Activated effector memory CD4-positive, alpha-beta T cell treated with anti-CD3 and anti-CD28 coated beads, Interleukin-2, amount 50 U/mL, for 16 hours (primary cell): Measurements from ENCODE around the gene CD34.
A peak's percentile ranks its signal among the peaks of the same experiment; 100 is the strongest.
"Not testable (repeated sequence)": the region's sequence is repeated elsewhere in the genome, so short reads cannot be mapped to it uniquely, and the experiment has no call there.

Experiments used
- DNase-seq: peaks from one replicate; pipeline ENCODE4 v3.0.0-alpha.2; 2020

CD34 gene

DNA sequence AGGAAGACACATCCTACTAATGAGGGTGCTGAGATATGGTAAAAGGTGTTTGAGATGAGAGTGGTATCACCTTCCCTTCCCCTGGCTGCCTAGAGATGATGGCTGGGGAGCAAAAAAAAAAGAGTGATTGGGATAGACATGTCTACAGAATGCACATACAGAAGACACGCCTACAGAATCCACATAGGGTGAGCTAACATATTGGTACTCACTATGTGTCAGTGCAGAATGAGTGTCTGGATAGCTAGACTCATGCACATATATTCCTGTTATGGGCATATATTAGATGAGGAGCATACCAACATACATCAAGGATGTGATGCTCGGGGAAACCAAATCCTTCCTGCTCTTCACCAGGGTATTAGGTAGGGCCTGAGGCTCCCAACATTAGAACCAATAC lies 16.2 kb downstream of the CD34 start:
- no peak for DNase-seq

DNA sequence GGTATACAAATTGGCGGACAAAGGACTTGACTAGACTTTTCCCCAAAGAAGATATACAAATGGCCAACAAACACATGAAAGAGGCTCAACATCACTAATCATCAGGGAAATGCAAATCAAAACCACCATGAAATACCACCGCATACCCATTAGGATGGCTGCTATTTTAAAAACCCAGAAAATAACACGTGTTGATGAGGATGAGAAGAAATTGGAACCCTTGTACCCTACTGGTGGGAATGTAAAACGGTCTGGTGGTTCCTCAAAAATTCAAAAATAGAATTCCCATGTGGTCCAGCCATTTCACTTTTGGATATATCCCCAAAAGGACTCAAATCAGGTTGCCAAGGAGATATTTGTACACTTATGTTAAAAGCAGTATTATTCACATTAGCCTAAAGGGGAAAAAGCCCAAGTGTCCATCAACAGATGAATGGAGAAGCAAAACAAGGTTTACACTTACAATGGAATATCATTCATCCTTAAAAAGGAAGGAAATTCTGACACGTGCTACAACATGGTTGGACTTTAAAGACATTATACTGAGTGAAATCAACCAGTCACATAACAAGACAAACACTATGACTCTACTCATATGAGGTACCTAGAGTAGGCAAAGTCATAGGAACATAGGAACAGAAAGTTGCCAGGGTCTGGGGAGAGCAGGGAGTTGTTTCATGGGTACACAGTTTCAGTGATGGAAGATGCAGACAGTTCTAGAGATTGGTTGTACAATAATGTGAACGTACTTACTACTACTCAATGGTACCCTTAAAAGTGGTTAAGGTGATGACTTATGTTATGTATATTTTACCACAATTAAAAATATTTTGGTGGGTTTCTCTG lies 17.0 kb downstream of the CD34 start:
- no peak for DNase-seq

DNA sequence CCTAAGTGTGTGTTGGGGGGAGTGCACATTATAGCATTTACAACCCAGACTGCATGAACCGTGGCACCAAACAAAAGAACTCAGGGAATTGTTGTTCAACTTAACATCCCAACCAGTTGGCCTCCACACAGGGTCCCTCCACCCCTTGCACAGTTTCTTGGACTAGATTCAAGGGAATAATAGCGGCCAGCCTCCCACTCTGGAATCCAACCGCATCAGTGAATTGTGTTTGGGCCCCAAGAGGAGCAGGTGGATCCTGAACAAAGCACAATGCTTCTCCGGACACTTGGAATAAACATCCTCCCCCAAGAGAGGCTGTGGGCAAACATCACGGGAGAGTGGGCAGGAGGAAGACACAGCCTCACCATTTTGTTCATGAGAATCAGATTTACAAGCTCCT lies 18.2 kb downstream of the CD34 start:
- no peak for DNase-seq

DNA sequence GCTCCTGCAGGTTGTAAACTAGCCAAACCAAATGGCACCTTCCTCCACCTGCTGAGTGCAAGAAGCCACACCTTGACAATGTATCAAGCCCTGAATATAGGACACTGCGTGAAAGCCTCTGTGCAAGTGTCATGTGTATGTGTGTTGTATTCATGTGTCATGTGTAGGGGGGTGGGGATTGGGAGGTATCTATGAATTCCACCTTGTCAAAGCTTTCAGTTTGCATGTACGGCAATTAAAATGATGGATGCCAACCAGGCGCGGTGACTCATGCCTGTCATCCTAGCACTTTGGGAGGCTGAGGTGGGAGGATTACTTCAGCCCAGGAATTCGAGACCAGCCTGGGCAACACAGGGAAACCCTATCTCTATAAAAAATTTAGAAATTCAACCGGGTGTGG lies 19.8 kb downstream of the CD34 start:
- DNase-seq: no peak

DNA sequence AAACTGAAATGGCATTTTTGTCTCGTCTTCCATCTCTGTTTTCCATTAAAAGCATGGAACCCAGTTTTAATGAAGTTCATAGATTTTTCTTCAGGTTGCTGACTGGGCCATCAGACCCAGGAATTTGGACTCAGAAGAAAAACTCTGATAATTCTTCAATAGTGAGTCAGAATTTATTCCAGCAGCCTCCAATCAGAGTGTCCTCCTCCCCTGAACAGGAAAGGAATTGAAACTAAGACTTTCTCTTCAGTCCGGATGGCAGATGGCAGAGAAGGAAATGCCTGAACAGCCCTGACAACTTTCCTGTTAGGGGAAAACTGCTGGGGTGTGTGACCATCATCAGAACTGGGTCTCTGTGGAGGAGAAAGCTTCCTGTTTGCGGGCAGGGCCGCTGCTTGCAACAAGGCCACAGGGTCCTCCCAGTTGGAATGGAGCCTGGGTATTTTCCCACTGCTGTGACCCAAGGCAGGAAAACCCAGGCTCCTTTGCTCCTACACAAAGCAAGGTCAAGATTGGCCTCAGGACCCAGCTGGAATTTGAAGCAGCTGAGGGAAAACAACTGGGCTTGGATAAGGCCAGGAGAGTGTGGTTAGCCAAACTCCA lies 20.7 kb downstream of the CD34 start:
- no peak for DNase-seq

DNA sequence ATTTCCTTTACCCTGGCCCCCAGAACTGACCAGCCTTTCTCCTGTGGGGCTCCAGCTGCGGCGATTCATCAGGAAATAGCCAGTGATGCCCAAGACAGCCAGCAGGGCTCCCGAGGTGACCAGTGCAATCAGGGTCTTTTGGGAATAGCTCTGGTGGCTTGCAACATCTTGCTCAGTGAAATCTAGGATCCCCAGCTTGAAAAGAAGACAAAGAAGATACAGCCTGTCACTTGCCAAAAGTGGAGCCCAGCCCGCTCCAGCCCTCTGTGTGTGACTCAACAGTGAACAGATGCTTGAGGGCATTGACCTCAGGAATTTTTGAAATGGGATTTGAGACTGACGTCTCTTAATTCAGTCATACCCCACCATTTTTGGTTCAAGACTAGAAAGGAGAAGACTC lies 22.3 kb downstream of the CD34 start:
- no peak for DNase-seq

DNA sequence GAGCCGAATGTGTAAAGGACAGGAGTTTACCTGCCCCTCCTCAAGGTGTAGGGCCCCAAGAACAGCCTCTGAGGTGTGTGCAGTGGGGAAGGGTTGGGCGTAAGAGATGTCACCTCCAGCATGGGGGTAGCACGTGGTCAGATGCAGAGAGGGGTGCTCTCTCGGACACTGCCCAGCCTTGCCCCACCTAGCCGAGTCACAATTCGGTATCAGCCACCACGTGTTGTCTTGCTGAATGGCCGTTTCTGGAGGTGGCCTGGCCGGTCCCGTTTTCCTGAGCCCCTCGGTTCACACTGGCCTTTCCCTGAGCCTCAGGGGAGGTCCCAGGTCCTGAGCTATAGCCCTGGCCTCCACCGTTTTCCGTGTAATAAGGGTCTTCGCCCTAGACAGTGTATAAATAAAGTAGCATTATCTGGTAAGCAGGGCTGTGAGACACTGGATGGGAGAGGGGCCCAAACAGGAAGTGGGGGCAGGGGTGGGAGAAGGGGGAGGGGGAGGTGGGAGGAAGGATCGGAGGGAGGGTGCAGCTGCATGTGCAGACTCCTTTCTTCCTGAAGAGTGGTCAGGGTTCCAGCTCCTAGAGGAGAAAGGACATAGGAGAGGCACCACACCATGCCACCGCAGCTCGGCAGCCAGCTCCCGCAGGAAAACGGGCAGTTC lies 23.3 kb downstream of the CD34 start:
- no peak for DNase-seq

DNA sequence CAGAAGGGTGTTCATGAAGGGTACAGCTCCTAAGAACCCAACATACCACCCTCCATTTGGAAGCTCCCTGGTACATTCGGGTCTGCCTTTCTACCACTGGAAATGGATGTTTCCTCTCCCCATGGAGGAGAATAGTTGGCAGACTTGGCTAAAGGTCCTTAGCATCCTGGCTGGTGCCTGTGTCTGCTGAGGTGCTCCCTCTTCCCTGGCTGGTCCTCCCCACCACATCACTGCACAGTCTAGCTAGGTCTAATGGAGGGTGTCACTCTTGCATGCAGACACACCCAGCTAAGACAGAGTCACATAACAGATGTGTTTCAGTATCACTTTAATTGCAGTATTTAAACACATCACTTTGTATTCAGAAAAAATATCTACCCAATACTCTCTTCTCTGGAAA lies 24.7 kb downstream of the CD34 start:
- DNase-seq: no peak

DNA sequence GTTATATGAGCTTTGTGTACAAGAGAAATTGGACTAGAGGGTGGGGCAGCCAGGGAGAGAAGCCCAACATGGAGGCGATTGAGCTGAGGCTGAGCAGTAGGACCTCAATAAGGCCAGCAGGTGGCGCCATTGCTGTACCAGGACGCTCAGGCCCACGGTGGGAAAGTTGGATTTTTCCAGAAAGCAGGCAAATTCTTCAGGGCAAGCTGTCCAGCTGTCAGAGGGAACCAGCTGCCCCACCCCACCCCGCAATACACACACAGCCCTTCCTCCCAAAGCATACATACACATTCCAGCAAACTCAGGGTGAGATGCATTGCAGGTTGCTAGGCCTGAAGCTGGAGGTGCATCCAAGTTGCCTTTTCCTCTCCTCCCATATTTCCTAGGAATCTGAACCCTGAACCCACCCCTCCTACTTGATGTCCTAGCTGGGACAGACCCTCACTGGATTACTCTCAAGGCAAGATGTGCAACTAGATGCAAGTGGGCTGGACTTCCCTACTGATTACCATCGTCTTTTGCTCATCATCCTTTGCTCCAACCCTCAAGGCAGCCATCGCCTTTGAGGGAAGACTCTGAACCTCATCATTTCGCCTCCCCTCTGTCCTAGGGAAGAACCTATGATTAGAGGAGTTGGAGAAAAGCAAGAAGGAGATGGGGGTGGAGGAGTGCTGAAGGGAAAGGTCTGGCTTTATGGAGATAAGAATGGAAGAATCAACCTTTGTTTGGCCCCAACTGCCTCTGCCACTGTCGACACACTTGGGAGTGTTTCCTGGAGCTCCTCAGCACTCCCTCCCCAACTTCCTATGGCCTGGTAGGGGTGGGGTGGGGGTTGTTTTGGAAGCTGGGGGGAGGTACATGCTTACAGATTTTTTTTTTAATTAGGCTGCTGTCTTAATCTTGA lies 25.5 kb downstream of the CD34 start:
- peak; percentile 88 for DNase-seq

DNA sequence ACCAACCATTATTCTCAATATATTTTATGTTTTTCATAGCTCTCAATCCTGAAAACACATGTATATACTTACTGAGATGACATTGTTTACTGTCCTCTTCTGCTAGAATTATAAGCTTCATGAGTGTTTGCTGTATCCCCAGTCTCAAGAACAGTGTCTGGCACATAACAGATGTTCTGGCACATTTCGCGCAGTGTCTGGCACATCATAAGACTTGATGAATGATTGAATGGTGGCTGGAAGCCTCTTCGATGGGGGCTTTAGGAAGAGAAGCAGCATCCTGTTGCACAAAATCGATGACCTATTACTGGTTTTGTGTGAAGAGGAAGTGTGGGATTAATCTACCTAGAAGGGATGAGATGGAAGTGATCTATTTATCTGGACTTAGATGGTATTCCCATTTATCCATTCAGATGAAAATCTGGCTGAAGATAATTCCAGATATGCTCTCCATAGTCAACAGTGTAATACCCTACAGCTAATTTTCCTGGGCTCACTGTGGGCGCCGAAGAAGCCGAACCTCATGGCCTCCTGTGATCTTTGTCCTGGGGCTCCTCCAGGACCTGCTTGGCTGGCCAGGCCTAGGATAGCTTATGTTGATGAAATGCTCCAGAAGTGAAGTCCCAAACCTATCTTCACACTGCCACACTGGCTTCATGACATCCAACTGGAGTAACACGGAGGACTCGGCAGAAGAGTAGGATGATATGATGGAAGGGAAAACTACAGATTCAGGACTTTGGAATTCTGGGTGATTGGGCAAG lies 26.5 kb downstream of the CD34 start:
- no peak for DNase-seq

DNA sequence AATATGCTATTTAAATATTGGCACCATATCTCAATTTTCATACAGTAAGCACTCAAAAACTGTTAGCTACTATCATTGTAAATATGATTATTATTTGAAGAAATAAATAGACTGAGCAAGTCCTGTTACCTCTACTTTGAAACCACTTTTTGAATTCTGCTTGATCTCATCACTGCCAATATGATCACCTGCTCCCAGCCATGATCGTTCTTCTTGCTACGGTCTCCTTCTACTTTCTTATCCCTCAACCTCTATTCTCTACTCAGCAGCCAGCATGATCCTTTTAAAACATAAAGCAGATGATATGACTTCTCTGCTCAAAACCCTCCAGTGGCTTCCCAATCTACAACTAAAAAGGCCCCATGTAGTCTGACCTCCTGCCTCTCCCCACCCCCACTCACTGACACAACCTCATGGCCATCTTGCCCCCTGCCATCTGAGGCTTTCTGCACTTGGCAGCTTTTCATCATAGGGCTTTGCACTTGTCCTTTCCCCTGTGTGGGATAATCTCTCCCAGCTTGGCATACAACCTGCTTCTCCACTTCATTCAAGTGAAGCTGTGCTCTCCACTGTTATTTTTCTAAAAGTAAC lies 27.2 kb downstream of the CD34 start:
- no peak for DNase-seq

DNA sequence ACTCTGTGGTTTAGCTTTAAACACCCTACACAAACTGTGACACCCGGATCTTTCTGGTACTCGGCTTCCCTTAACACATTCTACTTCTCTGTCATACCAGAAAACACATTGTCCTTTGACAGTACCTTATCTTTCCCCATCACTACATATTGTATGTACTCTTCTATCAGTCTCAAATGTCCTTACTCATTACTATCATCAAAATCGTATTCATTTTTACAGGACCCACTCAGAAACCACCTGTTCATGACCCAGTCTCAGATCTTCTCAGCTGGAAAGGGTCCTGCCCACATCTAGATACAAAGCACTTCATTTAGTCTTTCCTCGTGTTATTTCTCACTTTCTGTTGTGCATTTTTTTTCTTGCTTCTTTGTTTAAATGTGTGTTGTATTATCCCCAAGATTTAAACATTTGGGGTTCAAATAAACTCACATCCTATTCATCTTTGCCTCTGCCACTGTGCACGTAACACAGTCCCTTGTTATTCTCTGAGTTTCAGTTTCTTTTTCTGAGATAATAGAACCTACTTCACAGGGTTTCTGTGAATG lies 27.7 kb downstream of the CD34 start:
- DNase-seq: no peak

DNA sequence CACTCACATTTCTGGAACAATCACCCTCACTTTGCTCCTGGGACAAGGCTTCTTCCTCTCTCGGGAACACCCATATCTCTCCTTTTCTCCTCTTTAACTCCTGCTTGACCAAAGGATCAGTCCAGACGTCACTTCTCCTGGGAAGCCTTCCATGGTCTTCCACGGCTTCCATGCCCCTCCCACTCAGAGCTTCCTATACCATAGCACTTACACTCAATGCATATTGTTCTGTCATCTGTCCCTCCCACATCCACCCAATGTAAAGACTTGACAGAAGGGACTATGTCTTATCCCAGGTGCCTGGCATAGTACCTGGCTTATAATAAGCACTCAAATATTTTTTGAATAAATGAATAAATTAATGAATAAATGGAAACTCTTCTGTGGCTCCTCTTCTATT lies 28.2 kb downstream of the CD34 start:
- DNase-seq: no peak

DNA sequence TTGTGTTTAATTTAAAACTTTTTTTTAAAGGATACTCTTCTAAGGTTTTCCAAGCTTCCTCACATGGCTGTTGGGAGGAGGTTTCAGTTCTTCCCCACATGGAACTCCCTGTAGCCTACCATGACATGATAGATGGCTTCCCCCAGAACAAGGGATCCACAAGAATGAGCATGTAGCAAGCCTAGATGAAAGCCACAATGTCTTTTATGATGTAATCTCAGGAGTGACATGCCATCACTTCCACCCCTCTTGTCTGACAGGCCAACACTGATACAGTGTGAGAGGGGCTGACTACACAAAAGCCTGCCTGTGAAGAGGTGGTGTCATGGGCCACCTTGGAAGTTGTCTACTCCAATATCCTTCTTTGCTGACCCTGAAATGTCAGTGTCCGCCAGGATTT lies 32.0 kb downstream of the CD34 start:
- no peak for DNase-seq

DNA sequence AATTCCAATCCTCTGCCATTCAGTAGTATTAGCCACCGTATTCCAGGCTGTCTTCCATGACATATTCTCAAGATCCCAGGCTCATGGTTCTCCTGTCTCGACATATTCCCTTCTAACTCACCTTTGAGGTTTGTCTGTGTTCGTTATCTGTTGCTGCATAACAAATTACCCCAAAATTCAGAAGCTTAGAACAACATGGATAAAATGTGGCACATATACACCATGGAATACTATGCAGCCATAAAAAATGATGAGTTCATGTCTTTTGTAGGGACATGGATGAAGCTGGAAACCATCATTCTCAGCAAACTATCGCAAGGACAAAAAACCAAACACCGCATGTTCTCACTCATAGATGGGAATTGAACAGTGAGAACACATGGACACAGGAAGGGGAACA lies 33.0 kb downstream of the CD34 start:
- not testable (repeated sequence) for DNase-seq

DNA sequence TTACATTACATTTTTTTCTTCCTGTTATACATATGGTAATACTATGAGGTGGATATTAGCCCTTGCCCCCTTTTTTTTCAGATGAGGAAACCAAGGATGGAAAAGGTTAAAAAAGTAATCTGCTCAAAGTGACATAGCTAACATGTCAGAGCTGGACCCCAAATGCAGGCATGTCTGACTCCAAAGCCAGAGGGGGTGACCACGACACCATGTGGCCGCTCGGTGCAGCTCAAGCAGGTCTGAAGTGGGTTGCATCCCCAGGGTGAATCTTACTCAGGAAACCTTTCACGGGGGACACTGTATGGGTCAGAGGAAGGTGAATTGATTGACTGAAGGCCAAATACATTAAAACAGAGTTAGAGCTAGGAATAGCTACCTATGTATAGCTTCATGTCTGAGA lies 34.8 kb downstream of the CD34 start:
- DNase-seq: no peak

DNA sequence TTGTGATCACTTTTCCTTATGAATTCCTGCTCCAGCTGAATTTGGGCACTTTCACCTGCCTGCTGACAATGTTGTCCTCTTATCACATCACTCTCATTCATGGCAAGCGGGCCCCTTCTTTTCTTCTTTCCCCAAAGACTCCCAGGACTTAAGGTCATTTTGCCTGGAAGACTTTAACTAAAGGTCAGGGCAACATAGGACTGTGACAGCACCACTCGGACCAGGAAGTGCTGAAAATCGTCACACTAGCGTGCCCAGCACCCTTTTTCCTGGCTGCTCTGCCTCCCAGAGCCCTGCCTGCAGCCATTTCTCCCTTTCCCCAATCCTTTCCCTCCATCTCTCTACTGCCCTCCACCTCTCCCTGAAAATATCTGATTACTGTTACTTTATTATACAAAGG lies 35.4 kb downstream of the CD34 start:
- no peak for DNase-seq

DNA sequence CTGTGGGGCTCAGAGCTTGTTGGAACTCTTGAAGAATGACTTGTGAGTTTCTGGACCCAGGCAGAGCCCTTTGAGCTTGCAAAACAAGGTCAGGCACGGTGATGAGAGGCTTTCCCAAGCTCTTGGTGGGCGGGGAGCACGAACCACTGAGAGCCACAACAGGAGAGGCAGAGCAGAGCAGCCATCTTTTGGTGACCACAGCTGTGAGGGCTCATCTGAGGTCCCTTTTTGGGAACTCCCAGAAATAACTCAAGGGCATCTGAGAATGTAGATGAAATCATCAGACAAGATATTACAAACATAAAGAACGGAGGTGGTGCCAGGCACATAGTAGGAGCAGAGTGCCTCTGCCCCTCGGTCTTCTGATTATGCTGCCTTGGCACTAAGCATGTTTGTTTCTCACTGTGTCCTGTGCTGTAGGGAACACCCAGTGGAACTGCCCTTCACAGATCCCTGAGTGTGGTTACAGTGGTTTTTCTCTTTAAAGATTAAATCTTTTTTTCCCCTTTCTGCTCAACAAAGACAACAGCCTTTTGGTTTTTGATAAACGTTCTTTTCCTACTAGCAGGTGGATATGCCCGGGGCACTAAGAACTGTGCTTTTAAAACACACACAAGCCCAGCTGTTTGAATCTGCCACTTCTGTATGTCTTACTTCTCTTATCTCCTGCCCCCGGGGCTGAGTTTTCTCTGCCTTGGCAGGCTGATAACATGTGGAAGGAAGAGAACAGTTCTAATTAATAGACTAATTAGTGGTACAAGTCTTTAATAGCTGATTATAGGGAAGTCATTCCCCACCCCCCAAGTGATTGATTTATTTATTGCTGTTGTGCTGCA lies 37.7 kb downstream of the CD34 start:
- peak; percentile 75 for DNase-seq

DNA sequence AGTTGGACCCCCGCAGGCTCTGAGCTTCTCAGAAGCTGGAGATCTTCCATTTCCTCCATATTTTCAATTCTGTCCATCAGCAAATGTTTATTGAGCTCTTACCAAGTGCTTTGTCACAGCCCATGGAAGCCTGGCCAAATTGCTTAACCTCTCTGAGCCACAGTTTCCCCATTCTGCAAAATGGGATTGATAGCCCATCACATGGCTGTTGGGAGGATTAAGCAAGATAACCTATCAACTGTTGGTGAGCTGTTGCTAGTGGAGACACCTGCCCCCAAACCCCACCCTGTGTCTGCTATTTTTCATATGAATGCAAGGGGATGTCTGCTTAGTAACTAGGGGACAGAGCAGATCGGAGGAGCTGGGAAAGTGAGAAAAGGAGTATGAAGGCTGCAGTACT lies 38.3 kb downstream of the CD34 start:
- DNase-seq: no peak

DNA sequence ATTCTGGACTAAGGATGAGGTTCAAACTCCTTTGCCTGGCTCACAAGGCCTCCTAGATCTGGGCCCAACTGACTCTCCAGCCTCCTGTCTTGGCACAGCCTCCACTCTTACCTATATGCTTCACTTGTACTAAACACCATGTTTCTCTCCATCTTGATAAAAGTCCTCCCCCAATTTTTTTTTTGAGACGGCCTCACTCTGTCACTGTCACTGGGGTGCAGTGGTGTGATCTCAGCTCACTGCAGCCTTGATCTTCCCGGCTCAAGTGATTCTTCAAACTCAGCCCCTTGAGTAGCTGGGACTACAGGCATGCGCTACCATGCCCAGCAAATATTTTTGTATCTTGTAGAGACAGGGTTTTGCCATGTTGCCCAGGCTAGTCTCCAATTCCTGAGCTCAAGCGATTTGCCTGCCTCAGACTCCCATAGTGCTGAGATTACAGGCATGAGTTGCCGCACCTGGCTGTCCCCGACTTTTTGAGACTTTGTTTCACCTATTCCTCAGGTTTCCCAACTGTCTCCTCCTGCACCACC lies 39.7 kb downstream of the CD34 start:
- DNase-seq: no peak
